Lower leg skin (tissue), 4 donors: ENCODE results near the gene MFAP3L. TPM values are rescaled to one million over a fixed set of nuclear protein-coding genes. Genes with fewer than 3 reads are reported as not detected.

Experiments used
- DNase-seq, 2 donors: peaks; one replicate each; pipeline ENCODE4 v3.0.0-alpha.2; 2019; ENCODE audit warnings: low spot score in 2 of 2
- H3K4me3 ChIP-seq: fragments of 200-600 bp; sonication (generic); 2 replicates; pipeline ENCODE4 v1.5.1; 2017; ENCODE audit warnings: mild to moderate bottlenecking, low read depth; ENCODE audit not compliant: poor library complexity, severe bottlenecking
- POLR2A ChIP-seq, 2 donors: fragments of 450-650 bp; IDR thresholded peaks; one replicate each; pipeline ENCODE4 v1.6.1; 2016 to 2017; ENCODE audit warnings: antibody characterized with exemption in 2 of 2, mild to moderate bottlenecking in 1 of 2, moderate library complexity in 1 of 2
- whole genome bisulfite sequencing, 2 donors: methylation state at CpG; one replicate each; pipeline ENCODE4 v1.1.5; 2018; 5-methylcytosine and 5-hydroxymethylcytosine counted together
- intact Hi-C: fragments of 100-400 bp; cut with DNase I; formaldehyde crosslinking; loops from one replicate; pipeline ENCODE4 v1.15.0; 2023; ENCODE audit warnings: low total_unique reads
- total RNA-seq, 4 donors: library from RNA; depleted of rRNA; stranded (reverse); fragments of >200 nt; gene quantifications; one replicate each; pipeline ENCODE4 v1.1.0, GENCODE V29; 2016
- TF ChIP-seq, protein P1 (sequence below), 3 donors: fragments of 450-650 bp; IDR thresholded peaks; one replicate each; pipeline ENCODE4 v1.5.1; 2016; ENCODE audit warnings: antibody characterized with exemption in 3 of 3, mild to moderate bottlenecking in 3 of 3, moderate library complexity in 2 of 3

Gene MFAP3L
- 100 to 1,000 TPM in 2 of 4 donors, 10 to 100 TPM in 2; 93.6 to 110 (median 97.9) TPM for total RNA-seq

DNA sequence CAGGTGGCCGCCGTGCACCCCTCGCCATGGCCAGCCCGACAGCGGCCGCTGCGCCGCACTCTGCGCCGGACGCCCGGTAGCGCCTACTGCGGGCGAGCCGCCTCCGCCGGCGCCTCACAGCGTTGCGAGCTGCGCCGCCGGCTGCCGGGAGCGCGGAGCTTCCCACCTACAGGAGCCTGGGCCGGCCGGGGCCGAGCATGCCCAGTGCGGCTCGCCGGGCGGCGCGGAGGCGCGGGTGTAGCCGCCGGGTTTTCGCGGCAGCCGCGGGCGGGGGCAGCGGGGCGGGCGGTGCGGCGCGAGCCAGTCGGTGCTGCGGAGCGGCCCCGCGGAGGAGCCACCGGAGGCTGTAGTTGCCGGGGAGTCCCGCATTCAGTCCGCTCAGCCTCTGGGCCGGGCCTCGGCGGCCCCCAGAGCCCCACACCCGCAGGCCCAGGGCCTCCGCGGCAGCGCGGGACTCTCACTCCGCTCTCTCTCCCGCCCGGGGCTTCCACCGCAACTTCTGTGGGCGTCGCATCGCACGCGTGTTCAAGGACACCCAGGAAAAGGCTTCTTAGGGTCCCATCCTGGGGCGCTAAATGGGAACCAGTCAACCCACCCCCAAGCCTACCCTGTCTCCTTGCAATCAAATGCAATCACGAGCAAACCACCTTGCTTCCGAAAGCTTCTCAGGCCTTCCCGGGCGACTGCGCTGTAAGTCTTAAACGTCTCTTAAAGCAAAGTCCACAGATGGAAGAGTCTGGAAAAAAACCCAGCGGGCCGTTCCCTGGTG lies at the start of gene MFAP3L:
Gene MFAP3L (minus strand): TSS at position 143 of the 769 bp plus-strand sequence. CDS start 20,518 bp downstream, outside the sequence.
- intact Hi-C loops, result no loop called here
- peak within 1 kb of the TSS; percentile 87 for H3K4me3 ChIP-seq
- no peak for TF ChIP-seq POLR2A (IDR thresholded peaks at IDR 0.05)
- TF ChIP-seq, protein P1, sequence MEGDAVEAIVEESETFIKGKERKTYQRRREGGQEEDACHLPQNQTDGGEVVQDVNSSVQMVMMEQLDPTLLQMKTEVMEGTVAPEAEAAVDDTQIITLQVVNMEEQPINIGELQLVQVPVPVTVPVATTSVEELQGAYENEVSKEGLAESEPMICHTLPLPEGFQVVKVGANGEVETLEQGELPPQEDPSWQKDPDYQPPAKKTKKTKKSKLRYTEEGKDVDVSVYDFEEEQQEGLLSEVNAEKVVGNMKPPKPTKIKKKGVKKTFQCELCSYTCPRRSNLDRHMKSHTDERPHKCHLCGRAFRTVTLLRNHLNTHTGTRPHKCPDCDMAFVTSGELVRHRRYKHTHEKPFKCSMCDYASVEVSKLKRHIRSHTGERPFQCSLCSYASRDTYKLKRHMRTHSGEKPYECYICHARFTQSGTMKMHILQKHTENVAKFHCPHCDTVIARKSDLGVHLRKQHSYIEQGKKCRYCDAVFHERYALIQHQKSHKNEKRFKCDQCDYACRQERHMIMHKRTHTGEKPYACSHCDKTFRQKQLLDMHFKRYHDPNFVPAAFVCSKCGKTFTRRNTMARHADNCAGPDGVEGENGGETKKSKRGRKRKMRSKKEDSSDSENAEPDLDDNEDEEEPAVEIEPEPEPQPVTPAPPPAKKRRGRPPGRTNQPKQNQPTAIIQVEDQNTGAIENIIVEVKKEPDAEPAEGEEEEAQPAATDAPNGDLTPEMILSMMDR (IDR thresholded peaks at IDR 0.05), result no peak
- 0% methylated on average over 17 to 65 of the region's 86 CpGs for WGBS, 2 donors
- DNase-seq, result peak; percentile 77 to 97

DNA sequence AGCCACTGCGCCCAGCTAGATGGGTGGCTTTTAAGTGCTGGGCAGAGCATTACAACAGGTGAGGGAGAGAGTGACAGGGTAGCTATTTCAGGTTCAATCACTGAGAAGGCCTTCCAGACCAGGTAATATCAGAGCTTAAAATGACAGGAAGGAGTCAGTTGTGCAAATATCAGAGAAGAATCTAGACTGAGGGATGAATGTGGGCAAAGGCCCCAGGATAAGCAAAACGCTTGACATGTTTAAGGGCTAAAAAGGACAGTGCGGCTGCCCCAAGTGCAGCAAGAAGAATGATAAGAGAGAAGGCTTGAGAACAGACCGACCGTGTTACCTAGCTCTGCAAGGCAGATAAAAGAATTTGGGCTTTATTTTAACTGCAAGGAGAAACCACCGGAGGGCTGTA lies 45.0 kb upstream of the MFAP3L start:
- intact Hi-C loops, result no loop called here
- no peak overlapping the region for H3K4me3 ChIP-seq
- DNase-seq, result no peak
- WGBS, 2 donors, result 92 to 94% methylated on average over 6 of the region's 6 CpGs
- TF ChIP-seq POLR2A (IDR thresholded peaks at IDR 0.05), result no peak
- TF ChIP-seq, protein P1 (IDR thresholded peaks at IDR 0.05), result no peak

DNA sequence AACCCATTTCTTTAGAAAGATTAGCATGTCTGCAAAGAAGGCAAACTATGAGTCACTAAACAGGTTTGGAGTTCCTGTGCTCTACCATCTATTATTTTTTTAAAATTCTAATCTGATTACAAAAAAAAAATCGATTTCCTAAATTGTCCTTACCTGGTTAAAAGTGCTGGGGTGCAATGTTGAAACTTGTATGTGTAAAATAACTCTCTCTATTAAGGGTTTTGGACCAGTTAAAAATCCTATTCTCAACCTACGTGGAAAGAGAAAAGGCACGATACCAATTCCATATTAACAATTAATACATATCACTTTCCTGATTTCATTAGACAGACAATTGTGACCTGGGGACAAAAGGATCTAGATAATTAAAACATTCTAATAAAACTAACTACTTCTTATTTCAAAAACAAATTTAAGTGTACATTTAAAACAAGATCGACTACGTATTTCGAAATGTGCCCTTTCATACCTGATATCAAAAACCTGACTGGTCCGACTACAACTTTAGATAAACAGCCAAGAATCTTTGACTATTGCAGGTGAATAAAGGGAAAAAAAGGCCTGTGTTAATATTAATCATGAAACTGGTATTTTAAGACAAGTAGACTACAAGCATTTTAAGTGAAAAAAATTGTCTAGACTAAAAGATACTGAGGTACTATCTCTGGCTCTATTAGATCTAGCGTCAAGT lies 42.4 kb upstream of the MFAP3L start:
- TF ChIP-seq, protein P1 (IDR thresholded peaks at IDR 0.05), result no peak
- no peak for TF ChIP-seq POLR2A (IDR thresholded peaks at IDR 0.05)
- 84 to 89% methylated on average over 8 of the region's 8 CpGs for WGBS, 2 donors
- no peak overlapping the region for H3K4me3 ChIP-seq
- DNase-seq, result no peak
- intact Hi-C loops, result no loop called here

DNA sequence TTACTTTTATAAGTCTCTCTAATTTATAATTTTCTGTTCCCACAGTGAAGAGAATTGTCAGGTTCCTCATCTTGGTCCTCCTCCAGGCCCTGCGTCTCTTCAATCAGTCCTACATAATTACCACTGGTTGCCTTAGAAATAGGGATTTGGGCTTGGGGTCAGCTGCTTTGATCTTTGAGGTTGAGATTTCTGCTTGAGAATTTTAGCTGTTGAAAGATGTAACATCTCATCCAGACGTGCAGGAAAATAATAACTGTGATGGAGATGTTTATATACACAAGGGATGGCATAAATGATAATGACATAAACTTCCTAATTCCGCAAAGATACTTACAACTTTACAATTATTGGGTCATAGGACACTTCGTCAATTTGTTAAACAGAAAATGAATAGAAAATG lies 33.2 kb upstream of the MFAP3L start:
- DNase-seq, result no peak
- WGBS, 2 donors, result 80 to 88% methylated on average over 4 of the region's 4 CpGs
- intact Hi-C loops, result no loop called here
- TF ChIP-seq, protein P1 (IDR thresholded peaks at IDR 0.05), result no peak
- no peak for TF ChIP-seq POLR2A (IDR thresholded peaks at IDR 0.05)
- H3K4me3 ChIP-seq, result no peak overlapping the region

DNA sequence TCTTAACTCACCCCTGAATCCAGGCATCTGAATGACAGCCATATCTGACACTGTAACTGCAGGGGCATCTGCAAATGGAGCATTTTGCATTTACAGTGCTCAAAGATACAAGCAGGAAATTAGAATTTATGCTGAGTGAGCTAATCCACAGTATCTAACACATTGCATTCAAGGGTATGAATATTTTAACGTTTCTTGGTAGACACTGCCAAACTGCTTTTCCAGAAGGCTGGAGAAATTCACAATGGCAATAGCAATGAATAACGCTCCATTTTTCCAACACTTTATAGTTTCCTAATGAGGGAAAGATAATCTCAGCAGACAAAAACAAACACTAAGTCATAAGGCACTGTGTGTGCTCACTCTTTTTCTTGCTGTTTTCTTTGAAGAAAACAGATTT lies 32.6 kb upstream of the MFAP3L start:
- 65 to 66% methylated on average over 2 of the region's 2 CpGs for WGBS, 2 donors
- no peak for DNase-seq
- intact Hi-C loops, result no loop called here
- H3K4me3 ChIP-seq, result no peak overlapping the region
- no peak for TF ChIP-seq POLR2A (IDR thresholded peaks at IDR 0.05)
- TF ChIP-seq, protein P1 (IDR thresholded peaks at IDR 0.05), result no peak
